SJSA1 (cell line): ENCODE data around the gene SYTL2. TPM values are rescaled to one million over a fixed set of nuclear protein-coding genes. Genes with fewer than 3 reads are reported as not detected.
"Not testable (repeated sequence)": the region's sequence is repeated elsewhere in the genome, so short reads cannot be mapped to it uniquely, and the experiment has no call there.

Experiments used
- DNase-seq, 2 experiments: peaks; one replicate each; pipeline ENCODE4 v3.0.0-alpha.2; 2015 to 2020; ENCODE audit warnings: low spot score in 2 of 2, low read depth in 1 of 2
- H3K27ac ChIP-seq: fragments of 250-450 bp; sonication (Bioruptor Pico); 2 replicates; pipeline ENCODE4 v1.5.1; 2020; ENCODE audit warnings: mild to moderate bottlenecking, moderate library complexity
- H3K27me3 ChIP-seq: fragments of 250-450 bp; sonication (Bioruptor Pico); replicated peaks from 2 replicates; pipeline ENCODE4 v1.5.1; 2020; ENCODE audit warnings: mild to moderate bottlenecking, moderate library complexity
- H3K36me3 ChIP-seq: fragments of 250-450 bp; sonication (Bioruptor Pico); 2 replicates; pipeline ENCODE4 v1.5.1; 2020; ENCODE audit warnings: mild to moderate bottlenecking
- H3K4me1 ChIP-seq: fragments of 250-450 bp; sonication (Bioruptor Pico); replicated peaks from 2 replicates; pipeline ENCODE4 v1.6.1; 2021; ENCODE audit warnings: mild to moderate bottlenecking
- H3K4me3 ChIP-seq: fragments of 250-450 bp; sonication (Bioruptor Pico); 2 replicates; pipeline ENCODE4 v1.5.1; 2020; ENCODE audit warnings: mild to moderate bottlenecking
- H3K9me3 ChIP-seq: fragments of 250-450 bp; sonication (Bioruptor Pico); replicated peaks from 2 replicates; pipeline ENCODE4 v1.5.1; 2020; ENCODE audit warnings: mild to moderate bottlenecking
- total RNA-seq: library from RNA; depleted of rRNA; stranded (reverse); fragments of >200 nt; shearing (Covaris generic); gene quantifications from 2 replicates; pipeline ENCODE4 v1.2.3, GENCODE V29; 2014

SYTL2 gene
- total RNA-seq, 1 experiment from 2014 or later = 4.9 TPM

GRCh38 chr11:85679576-85679975, 131.4 kb downstream of the SYTL2 start:
- DNase-seq = no peak
- H3K4me3 ChIP-seq = no peak overlapping the region

GRCh38 chr11:85673393-85673792, 137.5 kb downstream of the SYTL2 start:
- H3K36me3 ChIP-seq = no peaks in the 10 kb centered on the region
- no peaks in the 10 kb centered on the region for H3K9me3 ChIP-seq
- H3K27ac ChIP-seq = no peak overlapping the region
- no peak overlapping the region for H3K4me3 ChIP-seq
- no peaks in the 10 kb centered on the region for H3K27me3 ChIP-seq
- H3K4me1 ChIP-seq = no peaks in the 10 kb centered on the region
- DNase-seq = no peak

More at GRCh38 chr11:85679576-85679975, 131.4 kb downstream of the SYTL2 start:
- Histone ChIP-seq H3K9me3 (no peaks in the 10 kb centered on the region), H3K27ac (no peak overlapping the region), H3K36me3 (no peaks in the 10 kb centered on the region), H3K27me3 (no peaks in the 10 kb centered on the region), H3K4me1 (no peaks in the 10 kb centered on the region)

- no peaks in the 10 kb centered on the region for H3K36me3 ChIP-seq
- H3K4me1 ChIP-seq = no peaks in the 10 kb centered on the region
- H3K9me3 ChIP-seq = no peaks in the 10 kb centered on the region
- H3K27me3 ChIP-seq = no peaks in the 10 kb centered on the region
- no peak for DNase-seq
- no peak overlapping the region for H3K27ac ChIP-seq
- no peak overlapping the region for H3K4me3 ChIP-seq
Measured at GRCh38 chr11:85672105-85672902, 138.6 kb downstream of the SYTL2 start.

GRCh38 chr11:85670949-85671663, 139.8 kb downstream of the SYTL2 start:
- H3K27ac ChIP-seq, H3K4me3 ChIP-seq, H3K27me3 ChIP-seq, H3K4me1 ChIP-seq, DNase-seq, H3K36me3 ChIP-seq, H3K9me3 ChIP-seq: not testable (repeated sequence)

GRCh38 chr11:85668157-85668556, 142.8 kb downstream of the SYTL2 start:
- Histone ChIP-seq H3K4me1 (peaks cover 7% of the 10 kb centered on the region; the same call in 1 of the 2 replicates), H3K4me3 (no peak overlapping the region), H3K36me3 (peaks cover 11% of the 10 kb centered on the region; the same call in 1 of the 2 replicates), H3K27ac (no peak overlapping the region), H3K9me3 (no peaks in the 10 kb centered on the region), H3K27me3 (no peaks in the 10 kb centered on the region)
- no peak for DNase-seq

- peaks cover 9% of the 10 kb centered on the region; the same call in 1 of the 2 replicates for H3K4me1 ChIP-seq
- H3K4me3 ChIP-seq = no peak overlapping the region
- H3K36me3 ChIP-seq = peaks cover 15% of the 10 kb centered on the region; the same call in 1 of the 2 replicates
- no peaks in the 10 kb centered on the region for H3K27me3 ChIP-seq
- no peak overlapping the region for H3K27ac ChIP-seq
- no peak for DNase-seq
- no peaks in the 10 kb centered on the region for H3K9me3 ChIP-seq
Measured at GRCh38 chr11:85666687-85667086, 144.3 kb downstream of the SYTL2 start.

GRCh38 chr11:85665733-85666132, 145.2 kb downstream of the SYTL2 start:
- Histone ChIP-seq H3K27me3 (no peaks in the 10 kb centered on the region), H3K4me1 (peaks cover 9% of the 10 kb centered on the region; the same call in 1 of the 2 replicates), H3K9me3 (no peaks in the 10 kb centered on the region), H3K4me3 (no peak overlapping the region), H3K27ac (peak overlapping the region; percentile 93), H3K36me3 (peaks cover 18% of the 10 kb centered on the region)
- DNase-seq = peak in 1 of 2 experiments; percentile 7

- Histone ChIP-seq H3K36me3 (peaks cover 27% of the 10 kb centered on the region), H3K27me3 (no peaks in the 10 kb centered on the region), H3K4me3 (peak within 1 kb of the TSS; percentile 80), H3K27ac (peak within 1 kb of the TSS; percentile 93), H3K9me3 (no peaks in the 10 kb centered on the region), H3K4me1 (peaks cover 9% of the 10 kb centered on the region; the same call in 1 of the 2 replicates)
- DNase-seq = peak; percentile 83 to 88
Measured at GRCh38 chr11:85664615-85665481, 146.1 kb downstream of the SYTL2 start, which contains the start of gene CREBZF. CREBZF (minus strand) TSS chr11:85665129; CDS start chr11:85664875, 254 bp downstream.

GRCh38 chr11:85663753-85664614, 147.0 kb downstream of the SYTL2 start:
- Histone ChIP-seq H3K36me3 (peaks cover 34% of the 10 kb centered on the region), H3K4me1 (peaks cover 9% of the 10 kb centered on the region; the same call in 1 of the 2 replicates), H3K27ac (peak overlapping the region; percentile 93), H3K27me3 (no peaks in the 10 kb centered on the region), H3K4me3 (peak overlapping the region; percentile 80), H3K9me3 (no peaks in the 10 kb centered on the region)
- DNase-seq = peak; percentile 61 to 67

GRCh38 chr11:85663080-85663752, 147.7 kb downstream of the SYTL2 start:
- Histone ChIP-seq H3K9me3 (no peaks in the 10 kb centered on the region), H3K36me3 (peaks cover 42% of the 10 kb centered on the region), H3K4me1 (peaks cover 9% of the 10 kb centered on the region; the same call in 1 of the 2 replicates), H3K27me3 (no peaks in the 10 kb centered on the region), H3K27ac (no peak overlapping the region), H3K4me3 (peak overlapping the region; percentile 80)
- peak in 1 of 2 experiments; percentile 8 for DNase-seq

GRCh38 chr11:85661972-85662664, 148.8 kb downstream of the SYTL2 start:
- H3K9me3 ChIP-seq = no peaks in the 10 kb centered on the region
- H3K36me3 ChIP-seq = peaks cover 48% of the 10 kb centered on the region
- H3K4me3 ChIP-seq = peak overlapping the region; percentile 80
- no peaks in the 10 kb centered on the region for H3K27me3 ChIP-seq
- H3K4me1 ChIP-seq = peaks cover 9% of the 10 kb centered on the region; the same call in 1 of the 2 replicates
- H3K27ac ChIP-seq = no peak overlapping the region
- no peak for DNase-seq

GRCh38 chr11:85658180-85658579, 152.8 kb downstream of the SYTL2 start:
- no peaks in the 10 kb centered on the region for H3K27me3 ChIP-seq
- H3K27ac ChIP-seq = no peak overlapping the region
- H3K4me3 ChIP-seq = no peak overlapping the region
- DNase-seq = no peak
- H3K36me3 ChIP-seq = peaks cover 51% of the 10 kb centered on the region
- H3K9me3 ChIP-seq = no peaks in the 10 kb centered on the region
- H3K4me1 ChIP-seq = 0 out of 2 replicates have a peak, but pooled peaks cover 3% of the 10 kb centered on the region
